Brain microvascular endothelial cell (primary cell): ENCODE measurements around the gene VASP.
"Not testable (repeated sequence)": the region's sequence is repeated elsewhere in the genome, so short reads cannot be mapped to it uniquely, and the experiment has no call there.

Source experiments
- DNase-seq: peaks from one replicate; pipeline ENCODE4 v3.0.0-alpha.2; 2020
- H3K27ac ChIP-seq: fragments of 250-450 bp; sonication (Bioruptor Pico); 2 replicates; pipeline ENCODE4 v1.5.1; 2020; ENCODE audit warnings: mild to moderate bottlenecking, moderate library complexity
- H3K27me3 ChIP-seq: fragments of 250-450 bp; sonication (Bioruptor Pico); replicated peaks from 2 replicates; pipeline ENCODE4 v1.5.1; 2020; ENCODE audit warnings: mild to moderate bottlenecking
- H3K36me3 ChIP-seq: fragments of 250-450 bp; sonication (Bioruptor Pico); replicated peaks from 2 replicates; pipeline ENCODE4 v1.5.1; 2020; ENCODE audit warnings: mild to moderate bottlenecking
- H3K4me3 ChIP-seq: 2 replicates; pipeline ENCODE4 v1.5.1; 2011; ENCODE audit warnings: low read depth, mild to moderate bottlenecking, control low read depth, low read length, moderate library complexity
- in situ Hi-C: cut with HindIII; loops from 2 replicates; pipeline ENCODE4 v1.10.0; 2017; ENCODE audit warnings: low sequenced_read_pairs, low pct_ligation_motif_present
- TF ChIP-seq, protein P1 (sequence below): IDR thresholded peaks from 2 replicates; pipeline ENCODE4 v1.5.1; 2011; ENCODE audit warnings: low read depth, mild to moderate bottlenecking, moderate library complexity, low read length, control low read depth, inconsistent platforms; ENCODE audit errors: missing control alignments

VASP gene

GRCh38 chr19:45507872-45508416 is 665 bp downstream of the VASP start:
- TF ChIP-seq, protein P1, sequence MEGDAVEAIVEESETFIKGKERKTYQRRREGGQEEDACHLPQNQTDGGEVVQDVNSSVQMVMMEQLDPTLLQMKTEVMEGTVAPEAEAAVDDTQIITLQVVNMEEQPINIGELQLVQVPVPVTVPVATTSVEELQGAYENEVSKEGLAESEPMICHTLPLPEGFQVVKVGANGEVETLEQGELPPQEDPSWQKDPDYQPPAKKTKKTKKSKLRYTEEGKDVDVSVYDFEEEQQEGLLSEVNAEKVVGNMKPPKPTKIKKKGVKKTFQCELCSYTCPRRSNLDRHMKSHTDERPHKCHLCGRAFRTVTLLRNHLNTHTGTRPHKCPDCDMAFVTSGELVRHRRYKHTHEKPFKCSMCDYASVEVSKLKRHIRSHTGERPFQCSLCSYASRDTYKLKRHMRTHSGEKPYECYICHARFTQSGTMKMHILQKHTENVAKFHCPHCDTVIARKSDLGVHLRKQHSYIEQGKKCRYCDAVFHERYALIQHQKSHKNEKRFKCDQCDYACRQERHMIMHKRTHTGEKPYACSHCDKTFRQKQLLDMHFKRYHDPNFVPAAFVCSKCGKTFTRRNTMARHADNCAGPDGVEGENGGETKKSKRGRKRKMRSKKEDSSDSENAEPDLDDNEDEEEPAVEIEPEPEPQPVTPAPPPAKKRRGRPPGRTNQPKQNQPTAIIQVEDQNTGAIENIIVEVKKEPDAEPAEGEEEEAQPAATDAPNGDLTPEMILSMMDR: no peak
- DNase-seq: no peak

GRCh38 chr19:45508417-45508860 is 1.2 kb downstream of the VASP start:
- in situ Hi-C loops: no loop called here
- TF ChIP-seq, protein P1: no peak
- H3K4me3 ChIP-seq: peak overlapping the region; percentile 91
- H3K36me3 ChIP-seq: peaks cover 6% of the 10 kb centered on the region
- H3K27ac ChIP-seq: peak overlapping the region; percentile 91
- DNase-seq: no peak
- no peaks in the 10 kb centered on the region for H3K27me3 ChIP-seq

More at GRCh38 chr19:45507872-45508416, 665 bp downstream of the VASP start:
- in situ Hi-C loops: no loop called here
- Histone ChIP-seq H3K4me3 (peak overlapping the region; percentile 91), H3K27me3 (no peaks in the 10 kb centered on the region), H3K36me3 (peaks cover 4% of the 10 kb centered on the region), H3K27ac (peak overlapping the region; percentile 91)

DNA sequence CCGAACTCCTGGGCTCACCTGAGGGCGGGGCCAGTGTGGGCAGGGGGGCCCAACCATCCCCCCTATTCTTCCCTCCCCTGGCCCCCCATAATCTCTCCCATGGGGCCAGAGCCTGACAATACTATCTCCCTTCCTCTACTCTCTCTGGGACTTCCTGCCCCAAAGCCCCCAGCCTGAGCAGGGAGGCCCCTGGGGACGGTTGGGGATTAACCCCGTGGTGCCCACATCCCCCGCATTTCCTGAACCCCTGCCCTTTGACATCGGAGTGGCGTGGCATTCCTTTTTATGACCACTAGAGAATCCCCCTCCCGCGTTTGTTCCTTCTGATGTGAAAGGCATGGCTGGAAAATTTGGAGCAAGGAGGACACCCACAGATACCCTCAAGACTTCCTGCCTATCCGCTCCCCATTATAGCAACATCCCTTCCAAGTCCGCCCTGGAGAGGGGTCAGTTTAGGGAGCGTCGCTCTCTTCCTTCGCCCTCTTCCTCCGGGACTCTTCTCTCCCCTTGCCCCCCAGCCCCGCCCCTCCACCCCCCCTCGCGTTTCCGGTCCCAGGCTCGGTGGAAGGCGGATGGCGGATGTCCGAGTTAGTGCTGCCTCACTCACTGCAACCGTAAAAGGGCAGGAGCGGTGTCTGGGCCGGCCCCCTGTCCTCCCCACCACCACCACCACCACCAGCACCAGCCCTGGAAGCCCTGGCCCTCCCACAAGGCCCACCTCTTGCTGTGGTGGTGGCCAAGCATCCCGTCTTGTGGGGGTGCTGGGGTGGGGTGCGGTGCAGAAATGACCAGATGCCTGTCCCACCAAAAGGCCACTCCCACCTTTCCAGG is 1.8 kb downstream of the VASP start:
- DNase-seq: peak; percentile 71
- Histone ChIP-seq H3K27ac (peak overlapping the region; percentile 91), H3K4me3 (peak overlapping the region; percentile 91), H3K36me3 (peaks cover 6% of the 10 kb centered on the region), H3K27me3 (no peaks in the 10 kb centered on the region)
- TF ChIP-seq, protein P1: no peak
- in situ Hi-C loops: no loop called here

- no peak for DNase-seq
- peak overlapping the region; percentile 91 for H3K4me3 ChIP-seq
Observed at GRCh38 chr19:45509692-45510015, 2.4 kb downstream of the VASP start.

GRCh38 chr19:45510352-45510751 is 3.1 kb downstream of the VASP start:
- not testable (repeated sequence) for H3K27ac ChIP-seq

More at GRCh38 chr19:45509692-45510015, 2.4 kb downstream of the VASP start:
- no peaks in the 10 kb centered on the region for H3K27me3 ChIP-seq
- TF ChIP-seq, protein P1: no peak
- peak overlapping the region; percentile 25 for H3K27ac ChIP-seq
- in situ Hi-C loops: no loop called here
- H3K36me3 ChIP-seq: peaks cover 10% of the 10 kb centered on the region

GRCh38 chr19:45511074-45511473 is 3.8 kb downstream of the VASP start:
- TF ChIP-seq, protein P1: no peak

More at GRCh38 chr19:45510352-45510751, 3.1 kb downstream of the VASP start:
- DNase-seq, H3K27me3 ChIP-seq, H3K4me3 ChIP-seq, in situ Hi-C loops: not testable (repeated sequence)
- H3K36me3 ChIP-seq: peaks cover 17% of the 10 kb centered on the region

More at GRCh38 chr19:45511074-45511473, 3.8 kb downstream of the VASP start:
- H3K36me3 ChIP-seq: peaks cover 23% of the 10 kb centered on the region
- in situ Hi-C loops: no loop called here
- DNase-seq: no peak
- H3K27me3 ChIP-seq: no peaks in the 10 kb centered on the region
- no peak overlapping the region for H3K27ac ChIP-seq
- H3K4me3 ChIP-seq: no peak overlapping the region
